Measurements from ENCODE around the gene SLC38A10. TPM values are rescaled to one million over a fixed set of nuclear protein-coding genes. Genes with fewer than 3 reads are reported as not detected.

Gene SLC38A10
- total and polyA plus RNA-seq, 2 of the 13 experiments (the other 11 are each of a cell fraction or from before 2014, with no cell fraction given), result 23.4 to 55.8 TPM

GRCh38 chr17:81329927-81330883 is 35.1 kb upstream of the SLC38A10 start (continued):
- TF ChIP-seq MTA1 (CRISPR knock-in tag; IDR thresholded peaks at IDR 0.05; ENCODE audit: borderline replicate concordance) (0 out of 2 replicates have a peak, but pooled peaks have one; percentile 48), MTERF4 (CRISPR knock-in tag; IDR thresholded peaks at IDR 0.05) (no peak), ZNF605 (CRISPR knock-in tag; IDR thresholded peaks at IDR 0.05) (peak; percentile 56), ZNF256 (CRISPR knock-in tag; conservative IDR thresholded peaks at IDR 0.05) (no peak), ZNF598 (CRISPR knock-in tag; IDR thresholded peaks at IDR 0.05; ENCODE audit: borderline replicate concordance) (no peak; the same call in 1 of the 2 replicates), ZNF468 (CRISPR knock-in tag; IDR thresholded peaks at IDR 0.05) (no peak), BHLHE40 (IDR thresholded peaks at IDR 0.05; ENCODE audit: low read length) (no peak), ZNF17 (CRISPR knock-in tag; IDR thresholded peaks at IDR 0.05) (no peak), CEBPG (CRISPR knock-in tag; IDR thresholded peaks at IDR 0.05) (no peak), JDP2 (CRISPR knock-in tag; IDR thresholded peaks at IDR 0.05; ENCODE audit: borderline replicate concordance) (no peak), CBFB (CRISPR knock-in tag; IDR thresholded peaks at IDR 0.05) (no peak), ZNF773 (CRISPR knock-in tag; IDR thresholded peaks at IDR 0.05; ENCODE audit: borderline replicate concordance) (no peak), ZFP36 (IDR thresholded peaks at IDR 0.05; ENCODE audit: borderline replicate concordance, low read depth, low read length, partially characterized antibody) (no peak), ZNF720 (CRISPR knock-in tag; IDR thresholded peaks at IDR 0.05) (no peak), CERS6 (CRISPR knock-in tag; IDR thresholded peaks at IDR 0.05) (no peak), ZNF3 (CRISPR knock-in tag; IDR thresholded peaks at IDR 0.05) (no peak), POGK (CRISPR knock-in tag; conservative IDR thresholded peaks at IDR 0.05) (no peak), ZNF496 (CRISPR knock-in tag; IDR thresholded peaks at IDR 0.05; ENCODE audit: insufficient replicate concordance) (no peak), MAF1 (CRISPR knock-in tag; IDR thresholded peaks at IDR 0.05; ENCODE audit: borderline replicate concordance) (0 out of 2 replicates have a peak, but pooled peaks have one; percentile 45), ZNF281 (CRISPR knock-in tag; IDR thresholded peaks at IDR 0.05; ENCODE audit: borderline replicate concordance) (no peak), BCL6 (CRISPR knock-in tag; IDR thresholded peaks at IDR 0.05) (no peak), JARID2 (CRISPR knock-in tag; IDR thresholded peaks at IDR 0.05; ENCODE audit: insufficient replicate concordance) (peak; percentile 5), ZSCAN20 (CRISPR knock-in tag; IDR thresholded peaks at IDR 0.05; ENCODE audit: borderline replicate concordance) (no peak), SOX5 (CRISPR knock-in tag; IDR thresholded peaks at IDR 0.05; ENCODE audit: borderline replicate concordance) (no peak)

All from HepG2 (cell line).